Stimulated activated naive B cell treated with anti-CD40 and anti-IgM and Interleukin-4, amounts not matched to agents 10 μg/mL and 1 μg/mL and 100 μg/mL, for 72 hours (primary cell): ENCODE data around the gene SLC37A1.
"Not testable (repeated sequence)": the region's sequence is repeated elsewhere in the genome, so short reads cannot be mapped to it uniquely, and the experiment has no call there.

Experiments used
- ATAC-seq, 2 donors: fragments of 150-1000 bp; cut with Tn5 transposase; replicated peaks; 2 replicates each; pipeline ENCODE4 v1.10.0; 2021; ENCODE audit warnings: moderate library complexity in 1 of 2
- DNase-seq: peaks from one replicate; pipeline ENCODE4 v3.0.0; 2021
- H3K27ac Mint-ChIP-seq: one replicate; pipeline ENCODE4 v1.8.0; 2022; ENCODE audit warnings: mild to moderate bottlenecking, mixed read lengths
- H3K27me3 Mint-ChIP-seq, 2 donors: one replicate each; pipeline ENCODE4 v1.8.0; 2022; ENCODE audit warnings: mixed read lengths in 2 of 2
- H3K36me3 Mint-ChIP-seq, 2 donors: one replicate each; pipeline ENCODE4 v1.8.0; 2022; ENCODE audit warnings: mixed read lengths in 2 of 2, mild to moderate bottlenecking in 1 of 2
- H3K4me1 Mint-ChIP-seq, 2 donors: one replicate each; pipeline ENCODE4 v1.8.0; 2022; ENCODE audit warnings: mixed read lengths in 2 of 2, mild to moderate bottlenecking in 1 of 2
- H3K4me3 Mint-ChIP-seq, 2 donors: one replicate each; pipeline ENCODE4 v1.8.0; 2022; ENCODE audit warnings: mild to moderate bottlenecking in 2 of 2, mixed read lengths in 2 of 2, moderate library complexity in 1 of 2
- H3K9me3 Mint-ChIP-seq, 2 donors: one replicate each; pipeline ENCODE4 v1.8.0; 2022; ENCODE audit warnings: mixed read lengths in 2 of 2, mild to moderate bottlenecking in 1 of 2

The SLC37A1 gene

GRCh38 chr21:42599962-42600361, 86.3 kb downstream of the SLC37A1 start:
- Mint-ChIP-seq H3K4me1 (no peaks in the 10 kb centered on the region), H3K36me3 (peaks cover 1 to 3% of the 10 kb centered on the region in 2 donors), H3K27me3 (peaks cover 6 to 7% of the 10 kb centered on the region in 2 donors), H3K4me3 (no peak overlapping the region), H3K27ac (no peak overlapping the region), H3K9me3 (peaks cover 8 to 9% of the 10 kb centered on the region in 2 donors)
- ATAC-seq (no peak), DNase-seq (no peak)

- H3K4me1 Mint-ChIP-seq, result no peaks in the 10 kb centered on the region
- H3K9me3 Mint-ChIP-seq, result peaks cover 14 to 16% of the 10 kb centered on the region in 2 donors
- H3K36me3 Mint-ChIP-seq, result peaks cover 1 to 3% of the 10 kb centered on the region in 2 donors
- no peak overlapping the region for H3K27ac Mint-ChIP-seq
- H3K27me3 Mint-ChIP-seq, result peaks cover 6% of the 10 kb centered on the region in 2 donors
- DNase-seq, result no peak
- H3K4me3 Mint-ChIP-seq, result no peak overlapping the region
- no peak for ATAC-seq
Observed at GRCh38 chr21:42601656-42602055, 88.0 kb downstream of the SLC37A1 start.

- H3K4me3 Mint-ChIP-seq, result no peak overlapping the region
Observed at GRCh38 chr21:42607102-42607501, 93.5 kb downstream of the SLC37A1 start.

GRCh38 chr21:42607525-42608102, 94.0 kb downstream of the SLC37A1 start:
- Mint-ChIP-seq H3K4me3 (no peak overlapping the region), H3K4me1 (peaks cover 7 to 9% of the 10 kb centered on the region in 2 donors), H3K27ac (no peak overlapping the region), H3K9me3 (peaks cover 22 to 30% of the 10 kb centered on the region in 2 donors), H3K36me3 (peaks cover 1 to 3% of the 10 kb centered on the region in 2 donors), H3K27me3 (peaks cover 3 to 4% of the 10 kb centered on the region in 2 donors)
- DNase-seq (no peak), ATAC-seq (no peak)

More at GRCh38 chr21:42607102-42607501, 93.5 kb downstream of the SLC37A1 start:
- Mint-ChIP-seq H3K4me1 (peaks cover 7 to 9% of the 10 kb centered on the region in 2 donors), H3K27ac (no peak overlapping the region), H3K27me3 (peaks cover 3 to 6% of the 10 kb centered on the region in 2 donors), H3K9me3 (peaks cover 21 to 30% of the 10 kb centered on the region in 2 donors), H3K36me3 (peaks cover 1 to 3% of the 10 kb centered on the region in 2 donors)
- ATAC-seq (no peak), DNase-seq (no peak)

- no peak for DNase-seq
- Mint-ChIP-seq H3K27me3 (peaks cover 0 to 3% of the 10 kb centered on the region in 2 donors), H3K4me1 (peaks cover 7 to 9% of the 10 kb centered on the region in 2 donors), H3K4me3 (no peak overlapping the region), H3K27ac (no peak overlapping the region), H3K9me3 (peaks cover 25 to 30% of the 10 kb centered on the region in 2 donors), H3K36me3 (peaks cover 1 to 3% of the 10 kb centered on the region in 2 donors)
- ATAC-seq, result no peak
Observed at GRCh38 chr21:42608446-42608845, 94.8 kb downstream of the SLC37A1 start.

- H3K9me3 Mint-ChIP-seq, result peaks cover 18 to 20% of the 10 kb centered on the region in 2 donors
- H3K36me3 Mint-ChIP-seq, result no peaks in the 10 kb centered on the region
- H3K27ac Mint-ChIP-seq, result peak overlapping the region; percentile 26
- DNase-seq (peak; percentile 60), ATAC-seq (peak; percentile 92 to 97)
- peaks cover 7 to 9% of the 10 kb centered on the region in 2 donors for H3K4me1 Mint-ChIP-seq
- no peaks in the 10 kb centered on the region for H3K27me3 Mint-ChIP-seq
- no peak overlapping the region for H3K4me3 Mint-ChIP-seq
Observed at GRCh38 chr21:42609811-42610210, 96.2 kb downstream of the SLC37A1 start.

GRCh38 chr21:42611852-42612251, 98.2 kb downstream of the SLC37A1 start:
- H3K36me3 Mint-ChIP-seq, result no peaks in the 10 kb centered on the region
- H3K27me3 Mint-ChIP-seq, result no peaks in the 10 kb centered on the region
- DNase-seq (no peak), ATAC-seq (no peak)
- peaks cover 10 to 15% of the 10 kb centered on the region in 2 donors for H3K9me3 Mint-ChIP-seq
- H3K4me1 Mint-ChIP-seq, result peaks cover 7 to 9% of the 10 kb centered on the region in 2 donors
- H3K4me3 Mint-ChIP-seq, result no peak overlapping the region
- H3K27ac Mint-ChIP-seq, result no peak overlapping the region

GRCh38 chr21:42612390-42612789, 98.7 kb downstream of the SLC37A1 start:
- Mint-ChIP-seq H3K27me3 (no peaks in the 10 kb centered on the region), H3K27ac (no peak overlapping the region), H3K36me3 (no peaks in the 10 kb centered on the region), H3K9me3 (peaks cover 10 to 11% of the 10 kb centered on the region in 2 donors), H3K4me3 (no peak overlapping the region), H3K4me1 (peaks cover 7 to 9% of the 10 kb centered on the region in 2 donors)
- DNase-seq, result no peak
- ATAC-seq, result no peak

- ATAC-seq (no peak), DNase-seq (no peak)
- Mint-ChIP-seq H3K27me3 (peaks cover 9 to 12% of the 10 kb centered on the region in 2 donors), H3K4me3 (no peak overlapping the region), H3K36me3 (no peaks in the 10 kb centered on the region), H3K27ac (no peak overlapping the region), H3K9me3 (peaks cover 8 to 9% of the 10 kb centered on the region in 2 donors), H3K4me1 (peaks cover 7 to 9% of the 10 kb centered on the region in 2 donors)
Observed at GRCh38 chr21:42613756-42614155, 100.1 kb downstream of the SLC37A1 start.

- H3K27me3 Mint-ChIP-seq, result peaks cover 14% of the 10 kb centered on the region in 2 donors
- H3K36me3 Mint-ChIP-seq, result no peaks in the 10 kb centered on the region
- no peak for DNase-seq
- H3K4me1 Mint-ChIP-seq, result peaks cover 6 to 9% of the 10 kb centered on the region in 2 donors
- no peak overlapping the region for H3K27ac Mint-ChIP-seq
- H3K4me3 Mint-ChIP-seq, result no peak overlapping the region
- no peak for ATAC-seq
- H3K9me3 Mint-ChIP-seq, result peaks cover 5 to 7% of the 10 kb centered on the region in 2 donors
Observed at GRCh38 chr21:42614396-42614795, 100.7 kb downstream of the SLC37A1 start.

- no peak overlapping the region for H3K4me3 Mint-ChIP-seq
- H3K27me3 Mint-ChIP-seq, result peaks cover 16 to 17% of the 10 kb centered on the region in 2 donors
- no peak overlapping the region for H3K27ac Mint-ChIP-seq
- no peaks in the 10 kb centered on the region for H3K36me3 Mint-ChIP-seq
- H3K4me1 Mint-ChIP-seq, result peaks cover 3 to 7% of the 10 kb centered on the region in 2 donors
- ATAC-seq (peak; percentile 76 to 85), DNase-seq (peak; percentile 34)
- H3K9me3 Mint-ChIP-seq, result peaks cover 4 to 5% of the 10 kb centered on the region in 2 donors
Observed at GRCh38 chr21:42614811-42615351, 101.2 kb downstream of the SLC37A1 start.

GRCh38 chr21:42615377-42615776, 101.7 kb downstream of the SLC37A1 start:
- H3K27me3 Mint-ChIP-seq, result peaks cover 17 to 20% of the 10 kb centered on the region in 2 donors
- not testable (repeated sequence) for H3K4me3 Mint-ChIP-seq, DNase-seq, ATAC-seq, H3K4me1 Mint-ChIP-seq, H3K27ac Mint-ChIP-seq, H3K9me3 Mint-ChIP-seq, H3K36me3 Mint-ChIP-seq

- peaks cover 20 to 23% of the 10 kb centered on the region in 2 donors for H3K27me3 Mint-ChIP-seq
- no peaks in the 10 kb centered on the region for H3K36me3 Mint-ChIP-seq
- no peaks in the 10 kb centered on the region for H3K4me1 Mint-ChIP-seq
- no peak for ATAC-seq
- no peak overlapping the region for H3K4me3 Mint-ChIP-seq
- H3K27ac Mint-ChIP-seq, result no peak overlapping the region
- DNase-seq, result no peak
- H3K9me3 Mint-ChIP-seq, result peaks cover 0 to 7% of the 10 kb centered on the region in 2 donors
Observed at GRCh38 chr21:42615924-42616323, 102.3 kb downstream of the SLC37A1 start.

GRCh38 chr21:42616446-42616845, 102.8 kb downstream of the SLC37A1 start:
- Mint-ChIP-seq H3K36me3 (no peaks in the 10 kb centered on the region), H3K27me3 (peaks cover 25 to 26% of the 10 kb centered on the region in 2 donors), H3K4me3 (no peak overlapping the region), H3K27ac (no peak overlapping the region), H3K9me3 (peaks cover 0 to 7% of the 10 kb centered on the region in 2 donors), H3K4me1 (no peaks in the 10 kb centered on the region)
- ATAC-seq, result peak in 1 of 2 donors; percentile 21
- DNase-seq, result no peak

- Mint-ChIP-seq H3K4me3 (no peak overlapping the region), H3K36me3 (no peaks in the 10 kb centered on the region), H3K4me1 (no peaks in the 10 kb centered on the region), H3K27ac (no peak overlapping the region), H3K9me3 (peaks cover 0 to 7% of the 10 kb centered on the region in 2 donors), H3K27me3 (peaks cover 26 to 30% of the 10 kb centered on the region in 2 donors)
- DNase-seq (no peak), ATAC-seq (no peak)
Observed at GRCh38 chr21:42616941-42617340, 103.3 kb downstream of the SLC37A1 start.
